Measurements from ENCODE around the gene CTRL. TPM values are rescaled to one million over a fixed set of nuclear protein-coding genes. Genes with fewer than 3 reads are reported as not detected.
"Not testable (repeated sequence)": the region's sequence is repeated elsewhere in the genome, so short reads cannot be mapped to it uniquely, and the experiment has no call there.

The CTRL gene
- total RNA-seq, 1 donor from 2014 or later: 0.48 TPM

DNA sequence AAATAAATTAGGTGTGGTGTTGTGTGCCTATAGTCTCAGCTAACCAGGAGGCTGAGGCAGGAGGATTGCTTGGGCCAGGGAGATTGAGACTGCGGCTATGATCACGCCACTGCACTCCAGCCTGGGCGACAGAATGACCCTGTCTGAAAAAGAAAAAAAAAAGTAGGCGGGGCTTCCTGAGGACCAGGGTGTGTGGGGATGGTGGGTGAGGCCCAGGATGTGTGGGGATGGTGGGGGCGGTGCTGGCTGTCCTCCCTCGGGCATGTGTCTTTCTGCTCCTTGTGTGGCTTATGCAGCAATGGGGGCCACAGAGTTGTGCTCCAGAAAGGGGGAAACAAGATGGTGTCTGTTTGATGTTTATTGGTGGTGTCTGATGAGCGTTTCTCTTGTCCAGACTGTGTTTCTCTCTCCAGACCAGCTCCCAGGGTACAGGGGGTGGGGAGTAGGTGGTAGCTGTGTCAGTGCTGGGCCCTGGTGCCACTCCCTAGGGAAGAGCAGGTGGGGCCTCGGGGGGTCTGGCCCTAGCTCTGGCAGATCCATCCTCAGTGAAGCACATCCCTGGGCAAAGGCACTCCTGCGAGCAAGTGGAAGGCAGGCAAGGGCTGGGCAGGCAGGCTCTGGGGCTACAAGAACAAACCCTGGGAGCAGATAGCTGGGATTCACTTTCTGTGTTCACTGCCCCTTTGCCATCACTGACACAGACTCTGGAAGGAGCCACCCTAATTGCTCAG lies 10.0 kb upstream of the CTRL start:
- DNase-seq (ENCODE audit: low spot score): no peak

DNA sequence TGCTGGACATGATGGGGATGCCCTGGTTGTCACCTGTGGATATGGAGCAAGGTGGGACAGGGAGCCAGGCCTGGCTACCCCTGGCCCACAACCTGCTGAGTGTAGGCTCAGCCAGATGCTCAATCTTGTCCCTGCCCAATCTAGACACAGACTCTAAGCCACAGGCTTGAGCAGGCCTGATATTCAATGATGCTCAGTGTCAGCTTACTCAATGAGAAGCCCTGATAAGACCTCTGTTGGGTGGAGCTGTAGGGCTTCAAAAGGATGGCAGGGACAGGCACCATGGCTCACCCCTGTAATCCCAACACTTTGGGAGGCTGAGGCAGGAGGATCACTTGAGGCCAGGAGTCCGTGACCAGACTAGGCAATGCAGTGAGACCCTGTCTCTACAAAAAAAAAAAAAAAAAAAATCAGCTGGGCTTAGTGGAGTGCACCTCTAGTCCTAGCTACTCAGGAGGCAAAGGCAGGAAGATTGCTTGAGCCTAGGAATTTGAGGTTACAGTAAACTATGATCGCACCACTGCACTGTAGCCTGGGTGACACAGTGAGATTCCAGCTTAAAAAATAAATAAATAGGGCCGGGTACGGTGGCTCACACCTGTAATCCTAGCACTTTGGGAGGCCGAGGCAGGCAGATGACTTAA lies 8.9 kb upstream of the CTRL start:
- no peak for DNase-seq (ENCODE audit: low spot score)

GRCh38 chr16:67939507-67940445 lies 8.1 kb upstream of the CTRL start:
- DNase-seq (ENCODE audit: low spot score): no peak

GRCh38 chr16:67937713-67938112 lies 6.1 kb upstream of the CTRL start:
- not testable (repeated sequence) for DNase-seq (ENCODE audit: low spot score)

- peak; percentile 75 for DNase-seq (ENCODE audit: low spot score)
Observed at GRCh38 chr16:67936880-67937605, 5.4 kb upstream of the CTRL start.

DNA sequence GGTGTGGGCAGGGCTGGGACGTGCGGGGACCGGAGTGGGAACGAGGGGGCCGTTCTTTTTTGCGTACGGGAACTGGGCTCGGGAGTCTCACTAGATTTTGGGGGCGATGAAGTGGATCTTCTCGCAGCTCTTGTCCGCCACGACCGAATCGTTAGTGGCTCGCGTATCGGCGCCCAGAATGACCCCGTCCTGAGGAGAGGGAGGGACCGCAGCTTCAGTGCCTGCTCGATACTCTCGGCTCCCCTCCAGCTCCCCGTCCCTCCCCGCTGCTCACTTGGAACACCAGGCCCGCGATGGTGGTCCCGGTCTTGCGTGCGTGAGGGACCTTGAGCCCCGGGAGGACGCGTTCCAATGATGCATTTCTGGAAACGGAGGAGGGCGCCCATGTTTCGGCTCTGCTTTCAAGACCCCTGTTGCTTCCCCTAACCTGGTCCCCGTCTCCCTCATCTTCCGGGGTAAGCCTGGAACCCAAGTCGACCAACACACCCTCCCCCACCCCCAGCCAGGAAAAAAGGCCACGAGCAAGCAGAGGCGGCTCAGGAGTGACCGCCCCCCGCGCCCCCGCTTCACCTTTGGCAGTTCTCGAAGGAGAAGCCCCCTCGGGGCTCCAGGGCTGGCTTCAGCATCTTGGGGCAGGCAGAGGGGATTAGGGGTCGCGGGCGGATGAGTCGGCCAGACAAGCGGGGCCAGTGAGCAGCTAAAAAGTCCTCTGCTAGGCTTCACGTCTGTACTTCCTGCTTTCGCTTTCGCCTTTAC lies 4.6 kb upstream of the CTRL start, which contains the start of gene PSMB10:
Gene PSMB10 (minus strand): TSS at position 727 of the 756 bp plus-strand sequence. CDS start 101 bp downstream, at position 626.
- DNase-seq (ENCODE audit: low spot score): peak; percentile 52

DNA sequence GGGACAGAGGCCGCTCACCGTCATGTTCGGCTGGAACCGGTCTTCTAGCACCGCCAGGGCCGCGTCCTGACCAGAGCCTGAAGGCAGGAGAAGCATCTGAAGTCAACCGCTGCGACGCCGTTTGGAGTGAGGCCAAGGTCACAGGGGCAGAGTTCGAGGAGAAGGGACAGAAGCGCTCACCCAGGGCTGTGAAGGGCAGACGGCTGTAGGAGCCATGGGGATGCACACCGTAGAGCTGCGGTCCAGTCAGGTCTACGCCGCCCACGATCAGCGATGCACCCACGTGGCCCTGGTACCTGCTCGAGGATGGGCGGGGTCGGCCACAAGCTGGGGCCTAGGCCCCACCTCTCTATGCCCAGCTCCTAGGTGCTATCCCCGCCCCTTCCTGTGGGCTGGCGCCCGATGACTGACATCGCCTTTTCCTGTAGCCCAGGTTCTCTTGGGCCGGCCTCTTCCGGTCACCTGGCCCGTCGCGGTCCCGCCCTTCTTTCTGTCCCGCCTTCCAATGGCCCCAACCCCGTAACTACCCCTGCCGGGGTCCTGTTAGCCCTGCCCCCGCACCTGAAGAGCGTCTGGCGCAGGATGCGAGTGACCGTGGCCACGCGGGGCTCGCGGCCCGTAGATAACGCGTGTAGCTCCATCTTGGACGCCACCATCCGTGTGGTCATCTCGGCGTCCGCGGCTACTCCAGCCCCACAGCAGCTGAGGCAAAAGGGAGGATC lies 3.9 kb upstream of the CTRL start:
- peak; percentile 98 for DNase-seq (ENCODE audit: low spot score)

DNA sequence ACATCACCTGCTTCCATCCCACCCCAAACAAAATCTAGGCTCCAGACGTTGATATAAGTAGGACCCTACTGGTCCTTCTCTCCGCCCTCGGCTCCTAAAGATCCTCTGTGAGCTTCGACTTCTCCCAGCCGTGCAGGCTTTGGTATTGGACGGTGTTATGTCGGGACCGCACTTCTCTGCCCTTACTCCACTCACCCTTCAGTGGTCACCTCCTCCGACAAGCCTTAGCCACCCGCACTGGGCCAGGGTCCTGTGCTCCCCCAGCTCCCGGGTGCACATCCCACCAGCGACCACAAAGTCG lies 3.4 kb upstream of the CTRL start:
- DNase-seq (ENCODE audit: low spot score): no peak

- DNase-seq (ENCODE audit: low spot score): no peak
Observed at GRCh38 chr16:67934306-67935100, 2.8 kb upstream of the CTRL start.

GRCh38 chr16:67933805-67934204 lies 2.1 kb upstream of the CTRL start:
- no peak for DNase-seq (ENCODE audit: low spot score)

DNA sequence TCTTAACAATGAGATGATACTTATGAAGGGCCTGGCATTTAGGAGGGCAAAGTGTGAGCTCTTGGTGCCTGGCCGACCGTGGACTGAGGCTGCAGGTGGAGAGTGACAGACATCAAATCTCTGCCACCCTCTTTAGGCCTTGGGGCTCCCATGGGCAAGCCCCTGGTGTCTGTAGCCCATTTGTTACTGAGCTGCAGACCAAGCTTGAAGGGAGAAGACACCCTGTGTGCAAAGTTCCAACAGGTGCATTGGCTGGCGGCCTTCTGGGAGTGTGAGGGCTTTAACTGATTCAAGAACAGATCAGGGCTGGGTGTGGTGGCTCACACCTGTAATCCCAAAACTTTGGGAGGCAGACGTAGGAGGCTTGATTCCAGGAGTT lies 789 bp upstream of the CTRL start:
- no peak for DNase-seq (ENCODE audit: low spot score)

GRCh38 chr16:67930678-67931211 lies 917 bp downstream of the CTRL start:
- DNase-seq (ENCODE audit: low spot score): no peak

GRCh38 chr16:67930191-67930590 lies 1.5 kb downstream of the CTRL start:
- DNase-seq (ENCODE audit: low spot score): no peak

DNA sequence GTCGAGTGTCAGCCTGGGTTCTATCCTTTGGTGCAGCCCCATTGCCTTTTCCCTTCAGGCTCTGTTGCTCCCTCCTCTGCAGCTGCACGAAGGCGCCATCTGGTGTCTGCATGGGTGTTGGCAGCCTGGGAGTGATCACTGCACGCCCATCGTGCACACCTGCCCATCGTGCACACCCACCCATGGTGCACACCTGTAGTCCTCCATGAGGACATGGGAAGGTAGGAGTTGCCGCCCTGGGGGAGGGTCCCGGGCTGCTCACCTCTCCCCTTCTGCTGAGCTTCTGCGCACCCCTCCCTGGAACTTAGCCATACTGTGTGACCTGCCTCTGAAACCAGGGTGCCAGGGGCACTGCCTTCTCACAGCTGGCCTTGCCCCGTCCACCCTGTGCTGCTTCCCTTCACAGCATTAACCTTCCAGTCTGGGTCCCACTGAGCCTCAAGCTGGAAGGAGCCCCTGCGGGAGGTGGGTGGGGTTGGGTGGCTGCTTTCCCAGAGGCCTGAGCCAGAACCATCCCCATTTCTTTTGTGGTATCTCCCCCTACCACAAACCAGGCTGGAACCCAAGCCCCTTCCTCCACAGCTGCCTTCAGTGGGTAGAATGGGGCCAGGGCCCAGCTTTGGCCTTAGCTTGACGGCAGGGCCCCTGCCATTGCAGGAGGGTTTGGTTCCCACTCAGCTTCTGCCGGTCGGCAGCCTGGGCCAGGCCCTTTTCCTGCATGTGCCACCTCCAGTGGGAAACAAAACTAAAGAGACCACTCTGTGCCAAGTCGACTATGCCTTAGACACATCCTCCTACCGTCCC lies 2.9 kb downstream of the CTRL start:
- peak; percentile 59 for DNase-seq (ENCODE audit: low spot score)

GRCh38 chr16:67928147-67928546 lies 3.5 kb downstream of the CTRL start:
- DNase-seq (ENCODE audit: low spot score): no peak

DNA sequence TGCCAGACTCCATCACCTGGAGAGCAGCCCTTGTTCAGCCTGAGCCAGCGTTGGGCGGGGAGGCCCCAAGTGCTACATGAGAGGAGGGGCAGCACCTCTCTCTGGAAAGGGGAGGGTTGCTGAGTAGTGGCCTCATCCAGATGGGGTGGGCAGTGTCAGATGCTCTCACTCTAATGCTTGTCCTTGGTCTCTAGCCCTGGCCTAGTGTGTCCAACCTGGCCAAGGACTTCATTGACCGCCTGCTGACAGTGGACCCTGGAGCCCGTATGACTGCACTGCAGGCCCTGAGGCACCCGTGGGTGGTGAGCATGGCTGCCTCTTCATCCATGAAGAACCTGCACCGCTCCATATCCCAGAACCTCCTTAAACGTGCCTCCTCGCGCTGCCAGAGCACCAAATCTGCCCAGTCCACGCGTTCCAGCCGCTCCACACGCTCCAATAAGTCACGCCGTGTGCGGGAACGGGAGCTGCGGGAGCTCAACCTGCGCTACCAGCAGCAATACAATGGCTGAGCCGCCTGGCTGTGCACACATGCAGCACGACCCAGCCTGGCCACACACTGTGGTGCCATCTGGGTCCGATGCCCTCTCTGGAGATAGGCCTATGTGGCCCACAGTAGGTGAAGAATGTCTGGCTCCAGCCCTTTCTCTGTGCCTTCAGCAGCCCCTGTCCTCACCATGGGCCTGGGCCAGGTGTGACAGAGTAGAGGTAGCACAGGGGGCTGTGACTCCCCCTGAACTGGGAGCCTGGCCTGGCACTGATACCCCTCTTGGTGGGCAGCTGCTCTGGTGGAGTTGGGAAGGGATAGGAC lies 4.3 kb downstream of the CTRL start:
- no peak for DNase-seq (ENCODE audit: low spot score)

DNA sequence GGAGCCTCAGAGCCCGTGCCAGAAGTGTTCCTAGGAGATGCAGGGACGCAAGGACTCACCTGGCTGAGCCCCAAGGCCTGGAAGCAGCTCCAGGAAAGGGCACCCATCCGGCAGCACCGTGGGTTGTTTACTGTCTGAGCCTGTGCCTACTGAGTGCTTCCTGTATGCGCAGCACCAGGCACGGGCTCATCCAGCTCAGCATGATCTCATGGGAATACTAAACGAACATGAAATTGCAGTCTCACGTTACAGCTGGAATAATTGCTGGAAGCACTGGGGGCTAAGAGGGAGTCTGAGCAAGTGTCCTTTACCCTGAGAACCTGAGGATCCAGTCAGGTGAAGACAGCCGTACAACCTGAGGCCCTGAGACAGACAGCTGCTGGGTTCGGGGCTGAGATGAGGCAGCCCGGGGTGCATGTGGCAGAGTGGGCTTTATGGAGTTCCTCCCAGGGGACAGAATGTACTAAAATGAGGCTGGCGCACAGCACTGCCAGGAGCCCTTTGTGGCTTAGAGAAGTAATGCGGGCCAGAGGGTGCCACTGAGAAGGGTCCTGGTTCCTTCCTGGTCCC lies 5.4 kb downstream of the CTRL start:
- no peak for DNase-seq (ENCODE audit: low spot score)
